ACC112 (cell line): ENCODE measurements around the gene MYO15B.

Source experiments
- H2AFZ ChIP-seq: fragments of 200-600 bp; sonication (generic); one replicate; pipeline ENCODE4 v1.6.0; 2017; ENCODE audit warnings: antibody characterized with exemption, low read length; ENCODE audit not compliant: unreplicated experiment
- H3K27ac ChIP-seq: fragments of 200-600 bp; sonication (generic); 2 replicates; pipeline ENCODE4 v1.5.1; 2014; ENCODE audit warnings: low read depth, mild to moderate bottlenecking, antibody characterized with exemption, low read length, moderate library complexity
- H3K27me3 ChIP-seq: fragments of 200-600 bp; sonication (generic); 2 replicates; pipeline ENCODE4 v1.6.1; 2014; ENCODE audit warnings: mild to moderate bottlenecking, antibody characterized with exemption, low read length, moderate library complexity, mixed read lengths; ENCODE audit not compliant: insufficient read depth
- H3K36me3 ChIP-seq: fragments of 200-600 bp; sonication (generic); 2 replicates; pipeline ENCODE4 v1.6.1; 2016; ENCODE audit warnings: mild to moderate bottlenecking, antibody characterized with exemption, low read length, moderate library complexity, mixed read lengths; ENCODE audit not compliant: insufficient read depth
- H3K4me1 ChIP-seq: fragments of 200-600 bp; sonication (generic); one replicate; pipeline ENCODE4 v1.6.1; 2016; ENCODE audit warnings: low read length, mixed read lengths; ENCODE audit not compliant: insufficient read depth, unreplicated experiment, control insufficient read depth
- H3K4me3 ChIP-seq: fragments of 200-600 bp; sonication (generic); 2 replicates; pipeline ENCODE4 v1.5.1; 2014; ENCODE audit warnings: mild to moderate bottlenecking, low read depth, low read length
- H3K79me2 ChIP-seq: fragments of 200-600 bp; sonication (generic); one replicate; pipeline ENCODE4 v1.6.0; 2016; ENCODE audit warnings: low read length; ENCODE audit not compliant: control insufficient read depth, unreplicated experiment, insufficient read depth

MYO15B gene

DNA sequence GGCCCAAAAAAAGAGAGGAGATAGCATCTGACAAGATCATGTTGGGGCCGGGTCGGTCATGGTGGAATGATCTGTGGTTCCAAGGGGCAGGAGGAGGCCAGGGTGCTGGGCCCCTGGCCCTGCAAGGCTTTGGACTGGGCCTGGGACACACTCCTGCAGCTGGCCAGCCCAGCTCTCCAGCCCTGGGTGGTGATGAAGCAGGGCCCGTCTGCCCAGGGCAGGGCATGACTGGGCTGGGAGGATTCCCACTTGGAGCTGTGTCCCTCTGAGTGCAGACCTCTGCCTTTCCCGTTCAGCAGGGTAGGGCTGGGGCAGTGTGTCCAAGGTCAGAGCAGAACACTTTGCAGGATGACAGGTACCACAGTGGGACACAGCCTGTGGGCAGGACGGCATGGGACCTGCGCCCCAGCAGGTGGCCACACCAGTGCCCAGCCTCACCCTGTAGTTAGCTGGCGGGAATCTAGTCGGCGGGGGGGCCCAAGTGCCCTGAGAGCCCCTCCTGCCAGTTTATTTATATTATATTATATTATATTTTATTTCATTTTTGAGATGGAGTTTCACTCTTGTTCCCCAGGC is 27.6 kb upstream of the MYO15B start:
- Histone ChIP-seq H3K4me1 (no peaks in the 10 kb centered on the region), H3K36me3 (no peaks in the 10 kb centered on the region), H3K27ac (no peak overlapping the region), H3K79me2 (no peaks in the 10 kb centered on the region), H3K4me3 (no peak overlapping the region), H3K27me3 (no peaks in the 10 kb centered on the region), H2AFZ (no peak overlapping the region)

DNA sequence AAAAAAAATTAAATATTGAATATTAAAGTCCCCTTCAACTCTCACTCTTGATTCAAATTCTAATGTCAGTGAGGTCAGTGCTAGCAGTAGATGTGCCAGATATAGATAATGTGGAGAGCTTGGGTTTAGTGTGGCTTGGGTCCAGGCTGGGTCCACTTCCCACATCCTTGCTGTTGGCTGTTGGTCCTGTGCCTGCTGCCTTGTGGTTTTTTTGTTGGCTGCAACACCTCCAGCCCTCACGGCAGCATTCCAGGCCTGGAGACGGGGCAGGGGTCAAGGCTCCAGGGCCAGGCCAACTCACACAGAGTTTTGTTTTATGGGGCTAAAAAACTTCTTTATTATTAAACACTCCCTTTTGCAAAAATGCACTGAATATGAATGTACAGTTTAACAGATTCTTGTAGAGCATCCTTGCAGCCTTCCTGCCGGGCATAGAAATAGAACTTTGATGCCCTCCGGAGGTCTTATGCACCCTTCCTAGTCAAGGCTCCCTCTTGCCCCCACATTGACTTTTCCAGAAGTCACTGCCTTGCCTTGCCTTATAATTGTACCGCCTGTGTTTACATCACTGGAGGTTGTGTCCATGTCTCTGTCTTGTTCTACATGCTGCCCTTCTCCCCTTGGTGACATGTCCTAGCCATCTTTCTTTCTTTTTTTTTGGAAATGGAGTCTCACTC is 25.5 kb upstream of the MYO15B start:
- Histone ChIP-seq H2AFZ (no peak overlapping the region), H3K27ac (no peak overlapping the region), H3K79me2 (no peaks in the 10 kb centered on the region), H3K4me3 (no peak overlapping the region), H3K4me1 (no peaks in the 10 kb centered on the region), H3K36me3 (no peaks in the 10 kb centered on the region), H3K27me3 (no peaks in the 10 kb centered on the region)

DNA sequence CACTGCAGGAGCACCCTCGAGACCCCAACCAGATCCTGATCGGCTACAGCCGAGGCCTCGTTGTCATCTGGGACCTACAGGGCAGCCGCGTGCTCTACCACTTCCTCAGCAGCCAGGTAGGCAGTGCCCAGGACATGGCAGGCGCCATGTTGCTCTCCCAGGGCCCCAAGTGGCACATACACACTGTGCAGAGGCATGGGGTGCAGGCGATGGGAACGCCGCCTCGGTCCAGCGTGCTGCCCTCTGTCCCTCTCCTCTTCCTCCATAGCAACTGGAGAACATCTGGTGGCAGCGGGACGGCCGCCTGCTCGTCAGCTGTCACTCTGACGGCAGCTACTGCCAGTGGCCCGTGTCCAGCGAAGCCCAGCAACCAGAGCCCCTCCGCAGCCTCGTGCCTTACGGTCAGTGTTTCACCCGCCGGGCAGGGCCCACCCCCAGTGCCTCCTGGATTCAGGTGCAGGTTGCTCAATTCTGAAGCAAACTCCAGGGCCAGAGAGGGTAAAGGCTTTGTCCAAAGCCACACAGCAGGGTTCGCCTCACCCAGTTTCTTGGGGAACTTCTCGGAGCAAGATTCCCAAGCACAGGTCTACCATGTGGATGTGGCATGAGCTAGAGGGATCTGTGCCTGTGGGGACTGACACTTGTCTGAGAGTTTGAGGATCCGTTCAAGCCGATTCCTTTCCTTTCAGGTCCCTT is 24.4 kb upstream of the MYO15B start:
- Histone ChIP-seq H2AFZ (no peak overlapping the region), H3K36me3 (no peaks in the 10 kb centered on the region), H3K4me1 (no peaks in the 10 kb centered on the region), H3K27ac (no peak overlapping the region), H3K4me3 (no peak overlapping the region), H3K79me2 (no peaks in the 10 kb centered on the region), H3K27me3 (no peaks in the 10 kb centered on the region)

GRCh38 chr17:75564195-75564594 is 23.4 kb upstream of the MYO15B start:
- Histone ChIP-seq H2AFZ (no peak overlapping the region), H3K4me1 (no peaks in the 10 kb centered on the region), H3K27ac (no peak overlapping the region), H3K27me3 (no peaks in the 10 kb centered on the region), H3K36me3 (no peaks in the 10 kb centered on the region), H3K4me3 (no peak overlapping the region), H3K79me2 (no peaks in the 10 kb centered on the region)

GRCh38 chr17:75565066-75565465 is 22.5 kb upstream of the MYO15B start:
- Histone ChIP-seq H3K4me3 (no peak overlapping the region), H3K27me3 (no peaks in the 10 kb centered on the region), H2AFZ (no peak overlapping the region), H3K4me1 (no peaks in the 10 kb centered on the region), H3K79me2 (no peaks in the 10 kb centered on the region), H3K36me3 (no peaks in the 10 kb centered on the region), H3K27ac (no peak overlapping the region)

DNA sequence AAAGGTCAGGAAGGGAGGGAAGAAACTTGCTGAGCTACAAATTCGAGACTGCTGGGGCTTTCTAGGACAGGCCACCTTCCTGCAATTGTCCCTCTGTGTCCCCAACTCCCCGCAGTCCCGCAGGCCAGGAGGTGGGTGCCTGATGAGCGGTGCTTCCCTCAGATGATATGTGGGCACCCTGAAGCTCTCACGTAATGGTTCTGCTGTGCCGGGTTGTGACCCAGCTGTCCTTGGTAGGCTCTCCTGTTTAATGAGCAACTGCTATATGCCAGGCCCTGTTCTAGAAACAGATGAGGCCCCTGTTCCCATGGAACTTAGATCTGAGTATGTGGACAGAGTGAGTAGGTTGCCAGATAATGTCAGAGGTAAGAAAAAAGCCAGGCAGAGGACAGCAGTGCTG is 22.0 kb upstream of the MYO15B start:
- no peaks in the 10 kb centered on the region for H3K4me1 ChIP-seq
- H3K79me2 ChIP-seq, result no peaks in the 10 kb centered on the region
- H3K27me3 ChIP-seq, result no peaks in the 10 kb centered on the region
- H3K36me3 ChIP-seq, result no peaks in the 10 kb centered on the region
- no peak overlapping the region for H3K27ac ChIP-seq
- no peak overlapping the region for H2AFZ ChIP-seq
- H3K4me3 ChIP-seq, result no peak overlapping the region

DNA sequence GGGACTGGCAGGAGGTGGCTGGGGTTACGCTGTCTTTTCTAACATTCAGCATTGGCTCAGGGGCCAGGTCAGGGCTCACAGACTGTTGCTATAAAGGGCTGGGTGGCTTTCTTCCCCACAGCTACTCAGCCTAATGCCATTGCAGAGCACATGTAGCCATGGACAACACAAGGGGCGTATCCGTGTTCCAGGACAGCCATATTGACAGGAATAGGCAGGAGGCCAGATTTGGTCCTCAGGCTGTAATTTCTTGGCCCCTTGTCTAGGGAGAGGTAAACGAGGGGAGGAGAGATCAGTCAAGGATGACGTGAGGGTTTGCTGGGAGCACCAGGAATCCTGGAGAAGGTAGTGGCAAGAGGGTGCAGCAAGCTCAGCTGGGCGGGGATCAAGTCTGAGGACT is 21.2 kb upstream of the MYO15B start:
- Histone ChIP-seq H2AFZ (no peak overlapping the region), H3K27ac (no peak overlapping the region), H3K27me3 (no peaks in the 10 kb centered on the region), H3K4me1 (no peaks in the 10 kb centered on the region), H3K79me2 (no peaks in the 10 kb centered on the region), H3K36me3 (no peaks in the 10 kb centered on the region), H3K4me3 (no peak overlapping the region)

DNA sequence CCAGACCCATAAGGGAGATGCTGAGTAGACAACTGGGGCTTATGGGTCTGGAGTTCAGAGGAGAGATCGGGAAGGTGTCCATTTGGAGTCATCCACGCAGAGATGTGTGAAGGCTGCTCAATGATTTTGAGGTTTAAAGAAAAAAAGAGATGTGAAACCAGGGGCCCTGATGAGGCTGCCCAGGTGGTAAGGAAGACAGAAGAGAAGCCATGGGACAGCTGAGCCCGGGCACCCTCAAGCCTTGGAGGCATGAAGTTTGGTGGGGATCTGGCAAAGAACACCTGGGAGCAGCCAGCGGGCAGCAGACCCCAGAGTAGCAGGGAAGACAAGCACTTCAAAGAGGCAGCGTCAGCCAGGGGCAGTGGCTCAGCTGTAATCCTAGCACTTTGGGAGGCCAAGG is 20.8 kb upstream of the MYO15B start:
- Histone ChIP-seq H2AFZ (no peak overlapping the region), H3K4me1 (no peaks in the 10 kb centered on the region), H3K36me3 (no peaks in the 10 kb centered on the region), H3K27me3 (no peaks in the 10 kb centered on the region), H3K27ac (no peak overlapping the region), H3K79me2 (no peaks in the 10 kb centered on the region), H3K4me3 (no peak overlapping the region)

GRCh38 chr17:75568412-75569255 is 19.0 kb upstream of the MYO15B start:
- no peaks in the 10 kb centered on the region for H3K4me1 ChIP-seq
- H2AFZ ChIP-seq, result no peak overlapping the region
- H3K4me3 ChIP-seq, result no peak overlapping the region
- no peaks in the 10 kb centered on the region for H3K36me3 ChIP-seq
- H3K27me3 ChIP-seq, result no peaks in the 10 kb centered on the region
- H3K79me2 ChIP-seq, result no peaks in the 10 kb centered on the region
- H3K27ac ChIP-seq, result no peak overlapping the region

DNA sequence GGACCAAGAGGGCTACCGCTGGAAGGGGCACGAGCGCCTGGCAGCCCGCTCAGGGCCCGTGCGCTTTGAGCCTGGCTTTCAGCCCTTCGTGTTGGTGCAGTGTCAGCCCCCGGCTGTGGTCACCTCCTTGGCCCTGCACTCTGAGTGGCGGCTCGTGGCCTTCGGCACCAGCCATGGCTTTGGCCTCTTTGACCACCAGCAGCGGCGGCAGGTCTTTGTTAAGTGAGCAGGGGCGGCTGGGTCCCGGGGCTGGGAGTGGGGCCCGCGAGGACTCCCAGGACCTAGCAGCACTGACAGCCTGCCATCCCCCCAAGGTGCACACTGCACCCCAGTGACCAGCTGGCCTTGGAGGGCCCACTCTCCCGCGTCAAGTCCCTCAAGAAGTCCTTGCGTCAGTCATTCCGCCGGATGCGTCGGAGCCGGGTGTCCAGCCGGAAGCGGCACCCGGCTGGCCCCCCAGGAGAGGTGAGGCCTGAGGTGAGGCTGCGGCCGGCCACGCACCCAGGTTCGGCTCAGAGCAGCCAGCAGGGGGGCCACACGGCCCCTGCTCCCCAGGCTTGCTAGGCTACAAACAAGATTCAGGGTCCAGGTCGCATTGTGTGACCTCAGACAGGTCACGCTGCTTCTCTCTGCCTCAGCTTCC is 17.4 kb upstream of the MYO15B start:
- Histone ChIP-seq H2AFZ (no peak overlapping the region), H3K27me3 (no peaks in the 10 kb centered on the region), H3K79me2 (no peaks in the 10 kb centered on the region), H3K4me1 (no peaks in the 10 kb centered on the region), H3K4me3 (no peak overlapping the region), H3K27ac (no peak overlapping the region), H3K36me3 (no peaks in the 10 kb centered on the region)
